Gastroesophageal sphincter (tissue), 4 donors: Measurements from ENCODE around the gene NBEA. TPM values are rescaled to one million over a fixed set of nuclear protein-coding genes. Genes with fewer than 3 reads are reported as not detected.
"Not testable (repeated sequence)": the region's sequence is repeated elsewhere in the genome, so short reads cannot be mapped to it uniquely, and the experiment has no call there.

Experiments used
- ATAC-seq: fragments of 150-250 bp; one replicate; pipeline ENCODE4 v1.9.1; 2016; ENCODE audit warnings: mild to moderate bottlenecking, moderate library complexity
- H3K27ac ChIP-seq, 4 donors: fragments of 200-600 bp; sonication (generic) in 3 of 4; 1 replicate in 3 of 4; 2 replicates in 1 of 4; pipeline ENCODE4 v1.5.1; 2016 to 2019
- H3K27me3 ChIP-seq: fragments of 200-600 bp; sonication (generic); one replicate; pipeline ENCODE4 v1.5.1; 2019
- H3K36me3 ChIP-seq, 2 donors: fragments of 200-600 bp; sonication (generic); one replicate each; pipeline ENCODE4 v1.5.1; 2019; ENCODE audit warnings: control low read depth in 1 of 2
- H3K4me1 ChIP-seq, 3 donors: fragments of 200-600 bp; sonication (generic); 1 replicate in 2 of 3; 2 replicates in 1 of 3; pipeline ENCODE4 v1.5.1; 2016 to 2019; ENCODE audit warnings: control low read depth in 2 of 3
- H3K4me3 ChIP-seq, 2 donors: fragments of 200-600 bp; sonication (generic); one replicate each; pipeline ENCODE4 v1.5.1; 2019; ENCODE audit warnings: mild to moderate bottlenecking in 1 of 2, moderate library complexity in 1 of 2
- H3K9me3 ChIP-seq, 3 donors: fragments of 200-600 bp; sonication (generic); one replicate each; pipeline ENCODE4 v1.5.1; 2017 to 2019; ENCODE audit warnings: control low read depth in 2 of 3
- CTCF ChIP-seq, 4 experiments: fragments of 200-600 bp in 2 of 4; fragments of 450-650 bp in 2 of 4; sonication (generic) in 1 of 4; IDR thresholded peaks; one replicate each; pipeline ENCODE4 v1.5.1; 2017 to 2019; ENCODE audit warnings: antibody characterized with exemption in 4 of 4, mild to moderate bottlenecking in 2 of 4, moderate library complexity in 2 of 4
- EP300 ChIP-seq: sonication (generic); formaldehyde crosslinking; IDR thresholded peaks from one replicate; pipeline ENCODE4 v1.6.1; 2017; ENCODE audit warnings: antibody characterized with exemption, mild to moderate bottlenecking
- POLR2A ChIP-seq, 2 donors: fragments of 450-650 bp; IDR thresholded peaks; one replicate each; pipeline ENCODE4 v1.6.1; 2017; ENCODE audit warnings: antibody characterized with exemption in 2 of 2, mild to moderate bottlenecking in 2 of 2, moderate library complexity in 1 of 2
- POLR2AphosphoS5 ChIP-seq: sonication (generic); formaldehyde crosslinking; IDR thresholded peaks from one replicate; pipeline ENCODE4 v1.6.1; 2017; ENCODE audit warnings: antibody characterized with exemption
- WGBS, 2 donors: methylation state at CpG; one replicate each; pipeline ENCODE4 v1.1.5; 2018; ENCODE audit warnings: low coverage in 1 of 2; 5-methylcytosine and 5-hydroxymethylcytosine counted together
- total RNA-seq, 4 donors: library from RNA; depleted of rRNA; stranded (reverse); fragments of >200 nt; gene quantifications; one replicate each; pipeline ENCODE4 v1.1.0, GENCODE V29; 2016

Gene NBEA
- total RNA-seq, 4 donors from 2014 or later: 24.8 to 52.1 (median 35.4) TPM

GRCh38 chr13:35093356-35093755 lies 151.3 kb downstream of the NBEA start:
- H3K9me3 ChIP-seq: no peaks in the 10 kb centered on the region
- H3K27me3 ChIP-seq: no peaks in the 10 kb centered on the region
- no peaks in the 10 kb centered on the region for H3K4me1 ChIP-seq
- no peak overlapping the region for H3K27ac ChIP-seq
- no peak for ATAC-seq
- H3K36me3 ChIP-seq: no peaks in the 10 kb centered on the region
- WGBS, 2 donors: 78 to 100% methylated on average over 1 of the region's 1 CpG
- TF ChIP-seq POLR2A (IDR thresholded peaks at IDR 0.05) (no peak), CTCF (IDR thresholded peaks at IDR 0.05) (no peak), EP300 (no peak), POLR2AphosphoS5 (no peak)
- no peak overlapping the region for H3K4me3 ChIP-seq

GRCh38 chr13:35106771-35107170 lies 164.7 kb downstream of the NBEA start:
- H3K4me1 ChIP-seq, H3K27me3 ChIP-seq, H3K9me3 ChIP-seq, H3K4me3 ChIP-seq, ATAC-seq, H3K27ac ChIP-seq, H3K36me3 ChIP-seq: not testable (repeated sequence)

- H3K27me3 ChIP-seq: no peaks in the 10 kb centered on the region
- no peak overlapping the region for H3K4me3 ChIP-seq
- H3K9me3 ChIP-seq: no peaks in the 10 kb centered on the region
- no peaks in the 10 kb centered on the region for H3K4me1 ChIP-seq
- 88 to 100% methylated on average over 1 of the region's 1 CpG for WGBS, 2 donors
- ATAC-seq: no peak
- no peak overlapping the region for H3K27ac ChIP-seq
- no peak for TF ChIP-seq POLR2A (IDR thresholded peaks at IDR 0.05)
- no peaks in the 10 kb centered on the region for H3K36me3 ChIP-seq
These were observed 165.5 kb downstream of the NBEA start for GRCh38 chr13:35107535-35107934.

GRCh38 chr13:35113612-35114011 lies 171.5 kb downstream of the NBEA start:
- WGBS, 2 donors: 100% methylated on average over 3 of the region's 3 CpGs; no CpG with 5 or more reads in 1 of the 2 donors
- not testable (repeated sequence) for H3K4me3 ChIP-seq, H3K27me3 ChIP-seq, H3K4me1 ChIP-seq, ATAC-seq, H3K36me3 ChIP-seq, H3K9me3 ChIP-seq, H3K27ac ChIP-seq

GRCh38 chr13:35127466-35127865 lies 185.4 kb downstream of the NBEA start:
- Histone ChIP-seq H3K4me1 (no peaks in the 10 kb centered on the region), H3K9me3 (no peaks in the 10 kb centered on the region), H3K36me3 (peaks cover 0 to 10% of the 10 kb centered on the region in 2 donors), H3K27ac (no peak overlapping the region), H3K27me3 (no peaks in the 10 kb centered on the region), H3K4me3 (no peak overlapping the region)
- ATAC-seq: no peak
- WGBS, 2 donors: 75 to 100% methylated on average over 2 of the region's 2 CpGs
- TF ChIP-seq POLR2A (IDR thresholded peaks at IDR 0.05) (no peak), EP300 (no peak), CTCF (IDR thresholded peaks at IDR 0.05) (no peak), POLR2AphosphoS5 (no peak)

GRCh38 chr13:35129500-35129899 lies 187.4 kb downstream of the NBEA start:
- Histone ChIP-seq H3K27ac (no peak overlapping the region), H3K4me1 (no peaks in the 10 kb centered on the region), H3K4me3 (no peak overlapping the region), H3K9me3 (no peaks in the 10 kb centered on the region), H3K36me3 (peaks cover 0 to 12% of the 10 kb centered on the region in 2 donors), H3K27me3 (no peaks in the 10 kb centered on the region)
- no peak for TF ChIP-seq CTCF (IDR thresholded peaks at IDR 0.05)
- TF ChIP-seq POLR2A (IDR thresholded peaks at IDR 0.05): no peak
- TF ChIP-seq EP300: no peak
- TF ChIP-seq POLR2AphosphoS5: no peak
- ATAC-seq: no peak

- Histone ChIP-seq H3K27me3 (no peaks in the 10 kb centered on the region), H3K36me3 (peaks cover 0 to 12% of the 10 kb centered on the region in 2 donors), H3K4me1 (no peaks in the 10 kb centered on the region), H3K9me3 (no peaks in the 10 kb centered on the region), H3K4me3 (no peak overlapping the region), H3K27ac (no peak overlapping the region)
- no peak for ATAC-seq
- TF ChIP-seq POLR2AphosphoS5 (no peak), POLR2A (IDR thresholded peaks at IDR 0.05) (no peak), EP300 (no peak), CTCF (IDR thresholded peaks at IDR 0.05) (no peak)
These were observed 189.4 kb downstream of the NBEA start for GRCh38 chr13:35131471-35131870.
